GM18498 (cell line): ENCODE results near the gene SIGLEC6.
"Not testable (repeated sequence)": the region's sequence is repeated elsewhere in the genome, so short reads cannot be mapped to it uniquely, and the experiment has no call there.

ENCODE experiments used
- ATAC-seq: cut with Tn5 transposase; IDR thresholded peaks from one replicate; pipeline ENCODE4 v1.9.1; 2021; ENCODE audit warnings: mild to moderate bottlenecking, moderate library complexity; ENCODE audit not compliant: unreplicated experiment

Gene SIGLEC6

DNA sequence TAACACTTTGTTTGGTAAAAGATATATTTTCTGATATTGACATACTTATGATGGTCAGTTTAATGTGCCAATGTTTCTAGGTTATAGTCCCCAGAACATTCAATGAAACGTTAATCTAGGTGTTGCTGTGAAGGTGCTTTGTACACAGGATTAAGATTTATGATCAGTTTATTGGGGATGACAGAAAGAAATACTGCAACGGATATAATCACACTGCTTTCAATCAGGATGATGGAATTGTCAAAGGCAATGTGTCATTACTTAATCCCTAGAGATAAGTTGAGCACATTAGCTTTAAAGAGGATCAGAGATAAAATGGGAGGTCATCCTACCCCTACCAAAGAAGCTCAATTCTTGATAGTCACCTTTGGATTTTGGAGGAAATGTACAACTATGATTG is 17.5 kb downstream of the SIGLEC6 start:
- ATAC-seq: no peak

DNA sequence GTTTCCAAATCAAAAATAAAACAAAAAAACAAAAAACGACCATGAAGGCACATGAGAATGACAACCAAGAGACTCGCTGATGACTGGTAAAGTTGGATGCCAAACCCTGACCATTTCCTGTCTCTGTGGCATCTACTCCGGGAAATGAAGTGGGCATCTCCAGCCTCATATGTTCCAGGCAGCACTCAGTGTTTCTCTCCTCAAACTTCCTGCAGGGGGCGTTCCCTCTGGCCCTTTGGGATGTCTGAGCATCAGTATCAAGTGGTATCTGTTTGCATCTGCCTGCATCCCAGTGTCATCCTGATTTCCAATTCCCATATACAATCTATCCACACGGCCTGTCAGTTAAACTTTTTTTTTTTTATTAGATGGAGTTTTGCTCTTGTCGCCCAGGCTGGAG is 20.1 kb downstream of the SIGLEC6 start:
- no peak for ATAC-seq

DNA sequence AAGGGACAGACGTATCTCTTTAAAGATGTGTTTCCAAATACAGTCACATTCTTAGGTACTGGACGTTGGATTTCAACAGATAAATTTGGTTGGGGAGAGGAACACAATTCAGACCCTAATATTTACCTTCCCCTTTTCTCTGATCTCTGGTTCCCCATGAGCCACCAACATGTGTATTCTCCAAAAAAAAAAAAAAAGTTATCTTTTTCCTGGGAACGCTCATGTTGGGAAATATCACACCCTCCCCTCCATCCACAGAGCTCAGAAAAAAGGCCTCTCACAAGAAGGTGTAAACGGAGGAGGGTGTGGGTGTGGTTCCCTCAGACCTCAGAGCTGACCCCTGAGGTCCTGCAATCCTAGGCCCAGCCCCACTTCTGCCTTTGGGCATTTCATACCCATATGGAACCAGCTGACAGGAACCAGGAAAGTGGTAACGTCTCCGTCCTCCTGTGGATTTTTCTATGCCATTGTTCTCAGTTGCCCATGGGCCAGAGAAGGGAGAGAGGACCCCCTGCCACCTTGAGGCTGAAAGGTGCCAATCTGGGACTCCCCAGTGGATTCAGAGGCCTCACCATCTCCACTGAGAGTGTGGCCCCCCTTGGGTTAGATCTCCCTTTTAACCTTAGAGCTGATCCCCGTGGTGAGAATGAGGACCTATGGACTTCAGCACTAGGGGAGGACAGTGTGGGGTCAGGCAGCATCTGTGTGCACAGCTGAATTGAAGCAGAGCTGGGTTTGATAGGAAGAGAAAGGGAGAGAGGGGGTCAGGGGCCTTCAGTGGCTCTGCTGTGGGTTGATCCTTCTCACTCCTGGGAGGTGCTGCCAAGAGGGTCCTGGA is 21.4 kb downstream of the SIGLEC6 start:
- ATAC-seq: no peak

DNA sequence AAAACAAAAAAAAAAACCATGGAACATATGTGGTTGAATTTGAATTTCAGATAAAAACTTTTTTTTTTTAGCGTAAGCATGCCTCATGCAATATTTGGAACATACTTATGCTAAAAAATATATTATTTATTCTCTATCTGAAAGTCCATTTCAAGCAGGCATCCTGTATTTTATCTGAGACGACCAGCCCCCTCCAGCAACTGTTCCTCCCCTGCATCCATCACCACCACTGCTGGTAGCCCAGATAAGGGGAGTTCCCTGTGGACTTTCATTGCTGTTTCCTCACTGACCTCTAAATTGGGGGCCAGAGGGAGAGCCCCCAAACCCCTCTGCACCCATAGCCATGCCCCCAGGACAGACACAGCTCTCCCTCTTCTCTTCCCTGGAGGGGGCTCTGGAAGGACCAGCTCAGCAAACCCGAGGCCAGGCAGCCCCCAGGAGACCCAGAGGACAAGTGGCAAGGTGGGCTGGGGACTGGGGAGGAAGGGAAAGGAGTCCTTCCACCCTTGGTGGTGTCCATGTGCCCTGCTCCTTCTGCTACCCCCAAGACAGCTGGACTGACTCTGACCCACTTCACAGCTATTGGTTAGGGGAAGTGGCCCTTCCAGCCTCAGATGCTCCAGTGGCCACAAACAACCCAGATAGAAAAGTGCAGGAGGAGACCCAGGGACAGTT is 23.3 kb downstream of the SIGLEC6 start:
- no peak for ATAC-seq

DNA sequence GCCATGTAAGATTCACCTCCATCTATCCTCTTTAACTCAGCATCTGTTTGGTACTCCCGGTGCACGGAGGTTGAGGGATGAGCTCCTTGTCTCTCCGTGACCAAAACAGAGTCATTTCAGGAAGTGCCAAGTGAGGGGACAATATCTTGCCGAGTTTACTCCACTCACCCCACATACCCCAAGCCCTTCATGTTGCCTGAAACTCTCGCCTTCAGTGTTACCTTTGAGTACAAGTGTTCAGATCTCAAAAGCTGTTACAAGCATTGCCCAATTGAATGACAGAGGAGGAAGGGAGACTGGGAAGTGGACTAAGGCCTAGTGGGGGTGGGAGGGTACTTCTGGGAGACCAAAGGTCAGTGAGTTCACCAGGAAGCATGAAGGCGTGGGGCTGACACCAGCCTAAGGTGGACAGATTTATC is 23.8 kb downstream of the SIGLEC6 start:
- ATAC-seq: no peak

DNA sequence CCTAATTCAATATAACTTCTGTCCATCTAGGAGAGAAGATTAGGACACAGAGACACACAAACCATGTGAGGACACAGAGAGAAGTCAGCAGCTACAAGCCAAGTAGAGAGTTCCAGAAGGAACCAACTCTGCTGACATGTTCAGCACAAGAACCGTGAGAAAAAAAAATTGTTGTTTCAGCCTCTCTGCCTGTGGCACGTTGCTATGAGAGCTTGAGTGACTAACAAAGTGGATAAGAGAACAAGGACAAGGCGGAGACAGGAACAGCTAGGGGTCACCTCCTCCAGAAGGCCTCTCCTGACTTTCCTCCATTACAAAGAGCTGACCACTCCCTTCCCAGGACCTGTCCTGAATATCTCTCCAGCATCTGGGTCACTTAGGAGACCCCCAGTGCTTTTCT is 24.3 kb downstream of the SIGLEC6 start:
- no peak for ATAC-seq

DNA sequence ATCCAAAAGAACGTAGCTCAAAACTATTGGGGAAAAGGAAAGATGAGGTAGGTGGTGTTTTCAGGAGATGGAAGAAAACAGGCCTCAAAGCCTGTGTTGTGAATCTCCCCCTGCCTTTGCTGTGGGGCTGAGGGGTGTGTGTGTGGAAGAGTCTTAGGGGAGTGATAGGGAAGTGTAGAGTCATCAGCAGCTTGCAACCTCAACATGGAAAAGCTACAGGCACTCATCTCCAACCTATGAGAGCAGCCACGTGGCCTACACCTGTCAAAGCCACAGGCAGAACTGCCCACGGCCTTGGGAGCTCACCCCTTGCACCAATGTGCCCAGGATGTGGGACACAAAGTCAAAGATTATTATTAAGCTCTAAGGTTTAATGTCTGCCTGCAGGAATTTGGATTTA is 25.6 kb downstream of the SIGLEC6 start:
- ATAC-seq: no peak

DNA sequence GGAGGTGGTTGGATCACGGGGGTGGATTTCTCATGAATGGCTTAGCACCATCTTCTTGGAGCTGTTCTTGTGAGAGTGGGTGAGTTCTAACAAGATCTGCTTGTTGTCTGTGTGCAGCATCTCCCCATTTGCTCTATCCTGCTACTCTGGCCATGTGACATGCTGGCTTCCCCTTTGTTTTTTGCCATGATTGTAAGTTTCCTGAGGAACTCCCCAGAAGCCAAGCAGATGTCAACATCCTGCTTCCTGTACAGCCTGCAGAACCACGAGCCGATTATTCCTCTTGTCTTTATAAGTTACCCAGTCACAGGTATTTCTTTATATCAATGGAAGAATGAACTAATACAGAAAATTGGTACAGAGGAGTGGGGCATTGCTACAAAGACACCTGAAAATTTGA is 27.6 kb downstream of the SIGLEC6 start:
- ATAC-seq: no peak

DNA sequence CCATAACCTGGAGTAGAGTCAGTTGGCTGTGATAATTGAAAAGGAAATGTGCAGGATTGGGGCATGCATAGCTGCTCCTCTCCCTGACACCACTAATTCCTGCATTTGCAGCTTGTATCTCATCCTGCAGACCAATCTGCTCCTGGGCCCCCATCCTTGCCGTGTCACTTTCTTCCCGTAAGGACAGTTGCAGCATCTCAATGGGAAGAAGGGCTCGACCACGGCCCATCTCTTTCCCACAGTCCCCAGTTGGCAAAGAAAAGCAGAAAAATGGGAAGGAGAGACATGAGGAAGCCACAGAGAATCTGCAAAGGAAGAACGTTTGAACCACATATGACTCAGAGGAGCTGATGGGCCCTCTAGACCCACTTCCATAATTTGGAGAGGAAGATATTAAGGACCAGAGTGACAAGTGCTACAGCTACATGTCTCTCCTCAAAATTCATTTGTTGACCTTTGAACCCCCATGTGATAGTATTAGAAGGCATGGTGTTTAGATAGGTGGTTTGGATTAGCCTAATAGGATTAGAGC is 28.1 kb downstream of the SIGLEC6 start:
- no peak for ATAC-seq

DNA sequence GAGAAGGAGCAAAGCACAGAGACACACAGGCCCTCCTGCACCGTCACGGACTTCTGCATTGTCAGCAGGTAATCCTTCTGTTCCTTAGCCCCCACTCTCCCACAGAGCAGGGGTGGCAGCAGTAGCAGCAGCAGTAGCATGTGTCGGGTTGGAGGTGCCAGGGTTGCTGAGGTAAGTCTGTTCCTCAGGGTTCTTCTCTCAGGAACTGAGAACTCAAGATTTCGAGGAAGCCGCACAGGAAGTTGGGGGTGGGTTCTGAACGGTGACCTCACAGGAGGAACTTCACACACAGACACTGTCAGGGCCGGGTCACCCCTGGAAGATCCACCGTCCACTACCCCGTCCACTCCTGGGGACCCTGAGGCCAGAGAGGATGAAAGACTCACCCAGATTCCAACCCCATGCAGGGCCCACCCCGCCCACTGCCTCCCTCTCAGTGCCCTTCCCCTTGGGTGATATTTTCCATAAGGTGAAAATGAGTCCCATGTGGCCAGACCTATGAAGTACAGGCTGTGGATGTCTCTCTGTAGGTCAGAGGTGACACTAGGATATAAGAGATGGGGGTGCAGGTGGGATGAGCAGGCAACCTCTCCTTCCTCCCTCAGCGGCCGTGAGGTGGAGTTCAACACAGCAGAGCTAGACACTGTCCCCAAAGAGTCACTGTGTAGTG is 29.7 kb downstream of the SIGLEC6 start, which contains the start of gene SIGLEC12:
Gene SIGLEC12 (minus strand): TSS at position 207 of the 670 bp plus-strand sequence. CDS start 67 bp downstream, at position 140.
- no peak for ATAC-seq

DNA sequence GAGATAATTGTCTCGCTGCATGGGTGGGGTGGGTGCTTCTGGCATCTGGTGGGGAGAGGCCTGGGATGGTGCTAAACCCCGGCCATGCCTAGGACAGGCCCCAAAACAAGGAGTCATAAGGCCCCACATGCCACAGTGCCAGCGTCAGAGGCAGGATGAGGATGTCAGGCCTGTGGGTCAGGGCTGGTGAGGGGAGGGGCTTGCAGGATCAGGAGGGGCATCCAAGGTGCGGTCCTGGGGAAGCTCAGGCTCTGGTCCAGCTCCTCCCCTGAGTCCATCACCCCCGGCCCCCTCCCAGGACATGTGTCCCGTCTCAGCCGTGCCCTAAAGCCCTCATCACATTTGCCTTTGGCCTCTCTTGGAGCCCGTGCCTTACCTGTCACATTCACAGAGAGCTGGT is 30.5 kb downstream of the SIGLEC6 start:
- not testable (repeated sequence) for ATAC-seq

DNA sequence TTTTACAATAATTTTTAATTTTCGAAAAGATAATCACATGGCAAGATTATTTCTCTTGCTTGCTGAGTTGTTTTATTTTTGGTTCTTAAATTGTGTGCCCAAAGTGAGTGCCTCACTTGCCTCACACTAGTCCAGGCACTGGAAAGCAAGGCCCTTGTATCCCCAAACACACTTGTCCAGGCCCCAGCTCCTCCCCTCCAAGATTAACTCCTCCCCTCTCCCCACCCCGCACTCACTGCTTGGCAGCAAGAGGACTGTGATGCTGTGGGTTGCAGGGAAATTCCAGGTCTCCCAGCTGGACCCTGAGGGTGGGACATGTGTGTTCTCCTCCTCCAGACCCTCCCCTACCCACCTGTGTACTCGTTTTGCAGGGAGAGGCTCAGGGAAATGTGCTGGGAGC is 33.8 kb downstream of the SIGLEC6 start:
- no peak for ATAC-seq

DNA sequence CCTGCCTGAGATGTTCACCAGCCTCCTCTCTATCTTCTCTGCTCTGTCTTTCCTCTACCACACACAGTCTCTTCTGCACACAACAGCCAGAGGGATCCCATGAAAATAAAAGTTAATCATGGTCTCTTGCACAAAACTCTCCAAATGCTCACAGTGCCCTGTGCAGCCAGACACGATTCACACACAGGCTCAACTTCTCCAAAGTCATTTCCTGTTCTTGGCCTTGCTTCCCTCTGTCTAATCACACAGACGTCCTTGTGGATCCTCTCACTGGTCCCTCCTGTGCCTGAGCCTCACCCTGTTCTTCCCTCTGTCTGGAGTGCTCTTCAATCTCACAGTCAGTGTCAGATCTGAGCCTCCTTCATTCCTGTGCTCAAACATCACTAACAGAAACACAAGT is 37.7 kb downstream of the SIGLEC6 start:
- ATAC-seq: no peak

DNA sequence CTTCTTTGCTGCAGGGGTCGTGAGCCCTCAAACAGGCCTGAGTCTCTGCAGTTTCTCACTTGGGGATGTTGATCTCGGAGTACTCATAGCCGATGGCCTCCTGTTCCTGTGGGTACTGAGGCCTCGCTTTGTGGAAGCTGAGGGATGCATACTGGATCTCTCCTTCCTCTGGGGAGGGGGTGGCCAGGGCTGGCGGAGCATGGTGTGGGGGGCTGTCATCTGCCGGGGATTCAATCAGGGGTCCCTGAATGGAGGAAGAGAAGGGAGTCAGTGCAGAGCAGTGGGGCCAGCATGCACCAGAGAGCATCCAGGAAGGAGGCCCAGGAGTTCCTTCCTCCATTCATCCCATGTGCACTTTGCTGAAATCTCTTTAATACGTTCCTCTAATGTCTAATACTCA is 39.9 kb downstream of the SIGLEC6 start:
- ATAC-seq: no peak

DNA sequence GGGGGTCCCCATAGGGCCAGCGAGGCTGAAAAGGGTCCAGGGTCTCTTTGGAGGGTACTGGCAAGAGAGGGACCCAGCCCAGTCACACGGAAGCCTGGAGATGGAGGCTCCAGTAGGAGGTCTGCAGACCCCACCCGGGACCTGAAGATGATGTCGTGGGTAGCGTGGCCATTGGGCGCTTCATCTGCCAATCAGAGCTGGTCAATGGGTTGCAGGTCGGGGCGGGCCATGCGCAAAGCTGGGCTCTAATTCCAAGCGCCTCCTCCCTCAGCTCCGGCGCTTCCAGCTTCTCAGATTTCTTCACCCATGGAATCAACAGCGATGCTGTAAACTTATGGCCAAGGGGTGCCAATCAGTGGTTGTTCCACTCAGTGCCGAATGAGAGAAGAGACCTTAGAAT is 40.8 kb downstream of the SIGLEC6 start:
- no peak for ATAC-seq

DNA sequence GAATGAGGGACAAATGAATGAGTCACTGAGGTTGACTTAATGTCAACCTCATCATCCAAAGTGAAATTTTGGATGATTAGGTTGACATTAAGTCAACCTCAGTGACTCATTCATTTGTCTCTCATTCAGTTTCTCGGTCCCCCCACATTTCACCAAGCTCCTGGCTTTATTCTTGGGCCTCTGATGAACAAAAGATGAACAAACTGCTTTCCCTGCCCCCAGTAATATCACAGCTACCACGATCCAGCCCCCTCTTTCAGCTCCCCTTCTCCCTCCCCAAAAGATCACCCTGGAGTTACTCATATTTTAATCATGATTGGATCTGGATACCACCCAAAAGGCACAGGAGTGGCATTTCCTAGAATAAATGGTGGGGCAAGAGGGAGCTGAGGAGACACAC is 42.4 kb downstream of the SIGLEC6 start:
- ATAC-seq: no peak

DNA sequence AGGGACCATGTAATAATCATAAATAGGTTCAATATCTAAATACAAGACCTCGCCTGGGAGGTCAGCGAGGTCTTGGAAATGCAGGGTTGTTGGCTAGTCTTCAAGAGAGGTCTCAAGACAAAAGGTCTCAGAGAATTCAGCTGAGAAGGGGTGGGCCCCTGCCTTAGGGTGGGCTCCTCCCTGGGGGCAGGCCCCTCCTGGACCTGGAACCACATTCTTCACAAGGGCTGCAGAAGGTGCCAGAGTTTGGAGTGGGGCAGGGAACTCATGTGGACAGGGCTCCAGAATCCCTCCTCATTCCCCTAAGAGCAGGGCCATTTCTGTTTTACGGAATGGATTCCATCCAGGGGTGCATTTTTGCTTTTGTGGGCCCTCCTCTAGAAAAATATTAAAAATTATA is 43.0 kb downstream of the SIGLEC6 start:
- ATAC-seq: no peak

DNA sequence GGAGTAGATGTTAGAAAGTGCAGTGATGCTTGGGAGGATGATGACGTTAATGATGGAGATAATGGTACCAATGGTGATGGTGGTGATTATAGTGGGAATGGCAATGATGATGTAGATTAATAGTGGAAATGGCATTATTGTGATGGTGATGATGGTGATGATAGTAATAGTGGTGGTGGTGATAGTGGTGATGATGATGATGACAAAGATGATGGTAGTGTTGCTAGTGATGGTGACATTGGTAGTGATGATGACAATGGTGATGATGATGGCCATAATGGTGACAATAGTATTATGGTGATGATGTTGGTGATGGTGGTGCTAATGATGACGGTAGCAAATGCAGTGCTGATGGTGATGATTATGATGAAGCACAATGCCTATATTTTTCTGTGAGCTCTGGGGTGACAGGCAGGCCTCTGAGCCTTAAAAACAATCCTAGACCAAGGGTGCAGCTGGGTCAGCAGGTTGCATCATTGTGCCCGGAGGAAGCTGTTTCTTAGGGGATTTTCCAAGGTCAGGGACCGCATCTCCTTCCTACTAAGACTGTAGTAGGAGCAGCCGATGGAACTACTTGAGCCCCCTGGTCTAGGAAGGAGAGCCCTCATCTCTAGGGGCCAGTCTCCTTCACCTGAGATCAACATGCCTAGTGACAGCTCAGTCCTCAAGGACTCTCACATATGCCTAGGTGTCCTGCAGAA is 45.4 kb downstream of the SIGLEC6 start:
- no peak for ATAC-seq

DNA sequence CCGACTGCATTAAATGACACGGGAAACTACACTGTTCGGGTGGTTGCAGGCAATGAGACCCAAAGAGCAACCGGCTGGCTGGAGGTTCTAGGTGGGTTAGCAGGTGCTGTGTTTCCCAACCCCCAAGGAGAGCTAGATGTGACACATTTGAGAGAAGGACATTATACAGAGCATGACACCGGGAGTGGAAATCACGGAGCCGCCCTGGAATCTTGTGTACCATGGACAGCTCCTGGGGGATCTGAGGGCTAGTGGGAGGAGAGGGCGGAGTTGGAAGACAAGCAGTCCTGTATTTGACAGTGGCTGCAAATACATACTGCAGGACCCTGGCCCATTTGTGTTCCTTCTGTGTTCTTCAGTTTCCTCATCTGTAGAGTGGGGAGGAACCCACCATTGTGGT is 50.9 kb downstream of the SIGLEC6 start:
- ATAC-seq: no peak

DNA sequence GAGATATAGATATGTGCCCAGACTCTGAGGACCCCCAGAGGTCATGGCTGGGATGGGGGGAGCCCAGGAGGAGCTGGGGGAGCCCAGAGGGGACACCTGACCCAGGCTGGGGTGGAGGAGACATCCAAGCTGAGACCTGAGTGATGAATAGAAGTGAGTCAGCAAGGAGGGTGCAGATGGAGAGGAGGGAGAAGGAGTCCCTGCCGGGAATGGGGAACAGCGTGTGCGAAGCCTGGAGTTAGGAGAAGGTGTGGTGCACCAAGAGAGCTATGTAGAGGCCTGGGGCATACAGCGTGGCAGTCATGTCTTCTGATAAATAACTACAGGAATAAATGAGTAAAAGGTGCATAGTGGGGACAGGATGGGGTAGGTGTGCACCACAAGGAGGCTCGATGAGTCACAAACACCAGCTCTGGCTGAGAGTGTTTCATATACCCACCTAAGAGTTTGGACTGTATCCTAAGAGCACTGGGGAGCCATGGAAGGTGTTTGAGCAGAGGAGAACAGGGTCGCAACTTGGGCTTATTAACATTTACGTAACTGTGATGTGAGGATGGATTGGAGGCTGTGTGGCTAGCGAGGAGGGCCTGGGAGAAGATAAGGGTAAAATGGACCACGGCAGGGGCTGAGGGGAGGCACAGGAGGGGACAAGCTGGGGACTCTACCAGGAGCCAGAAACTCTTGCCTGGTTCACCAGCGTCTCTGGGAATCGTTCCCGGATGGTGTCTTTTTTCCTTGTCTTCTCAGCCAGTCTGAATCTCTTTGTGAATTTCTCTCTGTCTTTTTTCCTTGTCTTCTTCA is 51.7 kb downstream of the SIGLEC6 start:
- ATAC-seq: no peak
